ENCODE measurements around the gene YWHAH.
"Not testable (repeated sequence)": the region's sequence is repeated elsewhere in the genome, so short reads cannot be mapped to it uniquely, and the experiment has no call there.

The YWHAH gene

GRCh38 chr22:31972180-31972579 lies 27.8 kb downstream of the YWHAH start:
- Histone ChIP-seq H3K79me1 (ENCODE audit: low read length) (no peaks in the 10 kb centered on the region), H3K4me1 (ENCODE audit: control insufficient read depth, low read depth, low read length) (no peaks in the 10 kb centered on the region), H2BK5ac (ENCODE audit: low read length) (no peak overlapping the region), H3K9ac (ENCODE audit: low read length) (no peak overlapping the region), H2BK15ac (replicated peaks; ENCODE audit: low read depth) (no peak overlapping the region), H3K36me3 (ENCODE audit: control insufficient read depth, insufficient read depth, low read length) (no peaks in the 10 kb centered on the region), H3K23ac (ENCODE audit: low read length) (no peak overlapping the region), H3K56ac (ENCODE audit: low read length) (no peak overlapping the region), H3K79me2 (ENCODE audit: control insufficient read depth, insufficient read depth, low read length) (no peaks in the 10 kb centered on the region), H4K8ac (ENCODE audit: low read depth, low read length) (no peak overlapping the region), H3K27ac (ENCODE audit: low read depth, low read length) (no peak overlapping the region), H3K4me3 (ENCODE audit: low read length) (no peak overlapping the region), H2BK120ac (ENCODE audit: low read depth, low read length) (no peak overlapping the region), H3K27me3 (ENCODE audit: insufficient read depth, low read length, poor library complexity) (no peaks in the 10 kb centered on the region), H3K4me2 (ENCODE audit: low read length) (no peak overlapping the region), H4K5ac (ENCODE audit: low read length) (no peak overlapping the region), H3K18ac (ENCODE audit: low read length) (no peak overlapping the region), H3K4ac (ENCODE audit: low read depth, low read length) (no peak overlapping the region), H2AK5ac (ENCODE audit: low read length) (no peak overlapping the region)
- no CpG with 5 or more reads among the region's 14 CpGs for WGBS (ENCODE audit: extremely low coverage, insufficient coverage, low lambda C conversion rate)
- no peak for DNase-seq

- Histone ChIP-seq H3K4ac (ENCODE audit: low read depth, low read length) (no peak overlapping the region), H3K9ac (ENCODE audit: low read length) (no peak overlapping the region), H4K8ac (ENCODE audit: low read depth, low read length) (no peak overlapping the region), H3K79me1 (ENCODE audit: low read length) (no peaks in the 10 kb centered on the region), H3K18ac (ENCODE audit: low read length) (no peak overlapping the region), H2AK5ac (ENCODE audit: low read length) (no peak overlapping the region), H3K36me3 (ENCODE audit: control insufficient read depth, insufficient read depth, low read length) (no peaks in the 10 kb centered on the region), H2BK15ac (replicated peaks; ENCODE audit: low read depth) (no peak overlapping the region), H4K5ac (ENCODE audit: low read length) (no peak overlapping the region), H3K27me3 (ENCODE audit: insufficient read depth, low read length, poor library complexity) (no peaks in the 10 kb centered on the region), H3K27ac (ENCODE audit: low read depth, low read length) (no peak overlapping the region), H3K79me2 (ENCODE audit: control insufficient read depth, insufficient read depth, low read length) (no peaks in the 10 kb centered on the region), H3K23ac (ENCODE audit: low read length) (no peak overlapping the region), H2BK5ac (ENCODE audit: low read length) (no peak overlapping the region), H3K4me3 (ENCODE audit: low read length) (no peak overlapping the region), H3K4me2 (ENCODE audit: low read length) (no peak overlapping the region), H3K56ac (ENCODE audit: low read length) (no peak overlapping the region), H3K4me1 (ENCODE audit: control insufficient read depth, low read depth, low read length) (no peaks in the 10 kb centered on the region), H2BK120ac (ENCODE audit: low read depth, low read length) (no peak overlapping the region)
- no peak for DNase-seq
- no CpG with 5 or more reads among the region's 5 CpGs for WGBS (ENCODE audit: extremely low coverage, insufficient coverage, low lambda C conversion rate)
Observed at GRCh38 chr22:31973739-31974138, 29.4 kb downstream of the YWHAH start.

GRCh38 chr22:31977141-31977841 lies 33.0 kb downstream of the YWHAH start:
- no peaks in the 10 kb centered on the region for H3K27me3 ChIP-seq (ENCODE audit: insufficient read depth, low read length, poor library complexity)
- H4K5ac ChIP-seq (ENCODE audit: low read length): no peak overlapping the region
- no peak overlapping the region for H3K27ac ChIP-seq (ENCODE audit: low read depth, low read length)
- no peaks in the 10 kb centered on the region for H3K36me3 ChIP-seq (ENCODE audit: control insufficient read depth, insufficient read depth, low read length)
- H3K4me1 ChIP-seq (ENCODE audit: control insufficient read depth, low read depth, low read length): no peaks in the 10 kb centered on the region
- H3K56ac ChIP-seq (ENCODE audit: low read length): no peak overlapping the region
- no peak overlapping the region for H3K4ac ChIP-seq (ENCODE audit: low read depth, low read length)
- H3K4me2 ChIP-seq (ENCODE audit: low read length): no peak overlapping the region
- no peak overlapping the region for H2BK5ac ChIP-seq (ENCODE audit: low read length)
- no peak overlapping the region for H3K4me3 ChIP-seq (ENCODE audit: low read length)
- H3K79me1 ChIP-seq (ENCODE audit: low read length): no peaks in the 10 kb centered on the region
- H2BK15ac ChIP-seq (replicated peaks; ENCODE audit: low read depth): no peak overlapping the region
- no peak overlapping the region for H4K8ac ChIP-seq (ENCODE audit: low read depth, low read length)
- no peak overlapping the region for H3K18ac ChIP-seq (ENCODE audit: low read length)
- no peak overlapping the region for H2BK120ac ChIP-seq (ENCODE audit: low read depth, low read length)
- H2AK5ac ChIP-seq (ENCODE audit: low read length): no peak overlapping the region
- no CpG with 5 or more reads among the region's 9 CpGs for WGBS (ENCODE audit: extremely low coverage, insufficient coverage, low lambda C conversion rate)
- H3K23ac ChIP-seq (ENCODE audit: low read length): no peak overlapping the region
- H3K79me2 ChIP-seq (ENCODE audit: control insufficient read depth, insufficient read depth, low read length): no peaks in the 10 kb centered on the region
- peak; percentile 89 for DNase-seq
- no peak overlapping the region for H3K9ac ChIP-seq (ENCODE audit: low read length)

- no CpG with 5 or more reads among the region's 3 CpGs for WGBS (ENCODE audit: extremely low coverage, insufficient coverage, low lambda C conversion rate)
- H3K79me1 ChIP-seq (ENCODE audit: low read length): no peaks in the 10 kb centered on the region
- H3K4me1 ChIP-seq (ENCODE audit: control insufficient read depth, low read depth, low read length): no peaks in the 10 kb centered on the region
- no peak overlapping the region for H3K4me3 ChIP-seq (ENCODE audit: low read length)
- no peak overlapping the region for H3K18ac ChIP-seq (ENCODE audit: low read length)
- H2BK15ac ChIP-seq (replicated peaks; ENCODE audit: low read depth): no peak overlapping the region
- no peaks in the 10 kb centered on the region for H3K27me3 ChIP-seq (ENCODE audit: insufficient read depth, low read length, poor library complexity)
- H3K4ac ChIP-seq (ENCODE audit: low read depth, low read length): no peak overlapping the region
- H2BK5ac ChIP-seq (ENCODE audit: low read length): no peak overlapping the region
- H3K79me2 ChIP-seq (ENCODE audit: control insufficient read depth, insufficient read depth, low read length): no peaks in the 10 kb centered on the region
- no peak overlapping the region for H3K23ac ChIP-seq (ENCODE audit: low read length)
- no peak overlapping the region for H2BK120ac ChIP-seq (ENCODE audit: low read depth, low read length)
- no peak overlapping the region for H3K9ac ChIP-seq (ENCODE audit: low read length)
- no peak overlapping the region for H3K56ac ChIP-seq (ENCODE audit: low read length)
- no peak overlapping the region for H3K4me2 ChIP-seq (ENCODE audit: low read length)
- H4K8ac ChIP-seq (ENCODE audit: low read depth, low read length): no peak overlapping the region
- DNase-seq: no peak
- H3K27ac ChIP-seq (ENCODE audit: low read depth, low read length): no peak overlapping the region
- no peaks in the 10 kb centered on the region for H3K36me3 ChIP-seq (ENCODE audit: control insufficient read depth, insufficient read depth, low read length)
- no peak overlapping the region for H4K5ac ChIP-seq (ENCODE audit: low read length)
- no peak overlapping the region for H2AK5ac ChIP-seq (ENCODE audit: low read length)
Observed at GRCh38 chr22:31977939-31978338, 33.6 kb downstream of the YWHAH start.

- H3K18ac ChIP-seq (ENCODE audit: low read length): no peak overlapping the region
- no peaks in the 10 kb centered on the region for H3K27me3 ChIP-seq (ENCODE audit: insufficient read depth, low read length, poor library complexity)
- H3K56ac ChIP-seq (ENCODE audit: low read length): no peak overlapping the region
- H2BK5ac ChIP-seq (ENCODE audit: low read length): no peak overlapping the region
- no peak overlapping the region for H3K4ac ChIP-seq (ENCODE audit: low read depth, low read length)
- H4K8ac ChIP-seq (ENCODE audit: low read depth, low read length): no peak overlapping the region
- no peak for DNase-seq
- no peak overlapping the region for H4K5ac ChIP-seq (ENCODE audit: low read length)
- no peak overlapping the region for H3K9ac ChIP-seq (ENCODE audit: low read length)
- no peak overlapping the region for H2AK5ac ChIP-seq (ENCODE audit: low read length)
- no peak overlapping the region for H3K27ac ChIP-seq (ENCODE audit: low read depth, low read length)
- no peak overlapping the region for H2BK120ac ChIP-seq (ENCODE audit: low read depth, low read length)
- no peak overlapping the region for H3K4me2 ChIP-seq (ENCODE audit: low read length)
- no peaks in the 10 kb centered on the region for H3K4me1 ChIP-seq (ENCODE audit: control insufficient read depth, low read depth, low read length)
- no peak overlapping the region for H3K4me3 ChIP-seq (ENCODE audit: low read length)
- H3K23ac ChIP-seq (ENCODE audit: low read length): no peak overlapping the region
- no peaks in the 10 kb centered on the region for H3K79me1 ChIP-seq (ENCODE audit: low read length)
- H3K36me3 ChIP-seq (ENCODE audit: control insufficient read depth, insufficient read depth, low read length): no peaks in the 10 kb centered on the region
- H3K79me2 ChIP-seq (ENCODE audit: control insufficient read depth, insufficient read depth, low read length): no peaks in the 10 kb centered on the region
- no CpG with 5 or more reads among the region's 4 CpGs for WGBS (ENCODE audit: extremely low coverage, insufficient coverage, low lambda C conversion rate)
- H2BK15ac ChIP-seq (replicated peaks; ENCODE audit: low read depth): no peak overlapping the region
Observed at GRCh38 chr22:31980628-31981027, 36.3 kb downstream of the YWHAH start.

- H3K79me2 ChIP-seq (ENCODE audit: control insufficient read depth, insufficient read depth, low read length); H4K8ac ChIP-seq (ENCODE audit: low read depth, low read length); H3K18ac ChIP-seq (ENCODE audit: low read length); H3K79me1 ChIP-seq (ENCODE audit: low read length); H3K9ac ChIP-seq (ENCODE audit: low read length); H3K4me3 ChIP-seq (ENCODE audit: low read length); H2BK15ac ChIP-seq (replicated peaks; ENCODE audit: low read depth); H3K27me3 ChIP-seq (ENCODE audit: insufficient read depth, low read length, poor library complexity); H3K36me3 ChIP-seq (ENCODE audit: control insufficient read depth, insufficient read depth, low read length); H3K56ac ChIP-seq (ENCODE audit: low read length); H2BK120ac ChIP-seq (ENCODE audit: low read depth, low read length); H3K4me2 ChIP-seq (ENCODE audit: low read length); H3K27ac ChIP-seq (ENCODE audit: low read depth, low read length); DNase-seq; H3K23ac ChIP-seq (ENCODE audit: low read length); H2BK5ac ChIP-seq (ENCODE audit: low read length); H4K5ac ChIP-seq (ENCODE audit: low read length); H3K4ac ChIP-seq (ENCODE audit: low read depth, low read length); H2AK5ac ChIP-seq (ENCODE audit: low read length); H3K4me1 ChIP-seq (ENCODE audit: control insufficient read depth, low read depth, low read length): not testable (repeated sequence)
- WGBS (ENCODE audit: extremely low coverage, insufficient coverage, low lambda C conversion rate): no CpG with 5 or more reads among the region's 8 CpGs
Observed at GRCh38 chr22:31981976-31982375, 37.6 kb downstream of the YWHAH start.
